H1 (cell line): ENCODE results near the gene TXNDC15. TPM values are rescaled to one million over a fixed set of nuclear protein-coding genes. Genes with fewer than 3 reads are reported as not detected.

Experiments used
- CBX5 ChIP-seq: fragments of 300-800, 300-1000 bp; sonication (generic); IDR thresholded peaks from 2 replicates; pipeline ENCODE4 v1.7.1; 2016; ENCODE audit warnings: antibody characterized with exemption, low read length, low read depth
- CBX8 ChIP-seq: fragments of 300-800, 300-1000 bp; sonication (generic); IDR thresholded peaks from 2 replicates; pipeline ENCODE4 v1.7.1; 2016; ENCODE audit warnings: low read depth, low read length, borderline replicate concordance
- EGR1 ChIP-seq: IDR thresholded peaks from 2 replicates; pipeline ENCODE4 v1.6.1; 2011; ENCODE audit warnings: low read depth, low read length, borderline replicate concordance
- EZH2 ChIP-seq: fragments of 200-600 bp; sonication (generic); IDR thresholded peaks from 2 replicates; pipeline ENCODE4 v1.7.1; 2012; ENCODE audit warnings: low read depth, mild to moderate bottlenecking, moderate library complexity, low read length, inconsistent platforms; ENCODE audit not compliant: severe bottlenecking
- GABPA ChIP-seq: IDR thresholded peaks from 2 replicates; pipeline ENCODE4 v1.6.1; 2011; ENCODE audit warnings: mild to moderate bottlenecking, low read length, moderate library complexity, borderline replicate concordance; ENCODE audit not compliant: insufficient read depth
- HDAC6 ChIP-seq: IDR thresholded peaks from one replicate; pipeline ENCODE4 v1.7.1; 2012; ENCODE audit warnings: low read depth, mild to moderate bottlenecking, inconsistent platforms, low read length, moderate library complexity
- JUND ChIP-seq: IDR thresholded peaks from 2 replicates; pipeline ENCODE4 v1.6.1; 2011; ENCODE audit warnings: mild to moderate bottlenecking, improper control_type of control experiment, low read length
- MAFK ChIP-seq: IDR thresholded peaks from 2 replicates; pipeline ENCODE4 v1.6.1; 2012; ENCODE audit warnings: low read depth, mild to moderate bottlenecking, improper control_type of control experiment, low read length
- NRF1 ChIP-seq: IDR thresholded peaks from 2 replicates; pipeline ENCODE4 v1.6.1; 2011; ENCODE audit warnings: mild to moderate bottlenecking, low read depth, low read length, improper control_type of control experiment
- PHF8 ChIP-seq: fragments of 200-600 bp; sonication (generic); conservative IDR thresholded peaks from 2 replicates; pipeline ENCODE4 v1.7.1; 2012; ENCODE audit warnings: low read depth, mild to moderate bottlenecking, inconsistent platforms, low read length, moderate library complexity
- POLR2A ChIP-seq, 2 experiments: IDR thresholded peaks; 1 replicate in 1 of 2; 2 replicates in 1 of 2; pipeline ENCODE4 v1.6.1; 2011; ENCODE audit warnings: low read depth in 2 of 2, low read length in 2 of 2, mild to moderate bottlenecking in 2 of 2; ENCODE audit errors: control extremely low read depth in 1 of 2
- RBBP5 ChIP-seq: IDR thresholded peaks from 2 replicates; pipeline ENCODE4 v1.7.1; 2012; ENCODE audit warnings: low read depth, mild to moderate bottlenecking, inconsistent platforms, low read length, moderate library complexity, borderline replicate concordance
- RFX5 ChIP-seq: IDR thresholded peaks from 2 replicates; pipeline ENCODE4 v1.6.1; 2011; ENCODE audit warnings: low read depth, low read length, improper control_type of control experiment, borderline replicate concordance
- RXRA ChIP-seq: IDR thresholded peaks from 2 replicates; pipeline ENCODE4 v1.6.1; 2011; ENCODE audit warnings: low read depth, mild to moderate bottlenecking, low read length, moderate library complexity; ENCODE audit not compliant: insufficient read depth
- SIN3A ChIP-seq, 2 experiments: IDR thresholded peaks in 1 of 2; conservative IDR thresholded peaks in 1 of 2; 2 replicates each; pipeline ENCODE4 v1.6.1; 2011 to 2012; ENCODE audit warnings: low read length in 2 of 2, improper control_type of control experiment in 1 of 2, low read depth in 1 of 2, mild to moderate bottlenecking in 1 of 2
- SP2 ChIP-seq: IDR thresholded peaks from 2 replicates; pipeline ENCODE4 v1.6.1; 2012; ENCODE audit warnings: mild to moderate bottlenecking, low read length, inconsistent platforms
- TBP ChIP-seq: IDR thresholded peaks from 2 replicates; pipeline ENCODE4 v1.6.1; 2011; ENCODE audit warnings: low read depth, low read length, improper control_type of control experiment
- polyA plus RNA-seq, 7 experiments: library from polyadenylated mRNA; depleted of rRNA in 3 of 7; stranded (reverse) in 5 of 7; unstranded in 2 of 7; fragments of >200 nt in 5 of 7; fragments of 200-250 nt in 2 of 7; gene quantifications; 1 replicate in 5 of 7; 2 replicates in 1 of 7; 4 replicates in 1 of 7; pipeline versions ENCODE4 v1.2.1 to v1.2.3, GENCODE V29; 2011 to 2013; ENCODE audit warnings: missing spikeins in 2 of 7, mixed read lengths in 2 of 7
- total RNA-seq: library from RNA; stranded (reverse); fragmentation: NEBNext Ultra II Directional; extraction: Animal tissue kit (Norgen Biotek cat#: 25700); gene quantifications from 2 replicates; pipeline ENCODE4 v1.2.1, GENCODE V29; 2021
- TF ChIP-seq, protein P1 (sequence below): IDR thresholded peaks from 2 replicates; pipeline ENCODE4 v1.6.1; 2012; ENCODE audit warnings: inconsistent platforms
- TF ChIP-seq, protein P2 (sequence below), 3 experiments: IDR thresholded peaks; 1 replicate in 2 of 3; 2 replicates in 1 of 3; pipeline versions ENCODE4 v1.5.1 to v1.6.1; 2011; ENCODE audit warnings: low read length in 3 of 3, mild to moderate bottlenecking in 3 of 3, inconsistent platforms in 2 of 3, low read depth in 1 of 3, moderate library complexity in 1 of 3; ENCODE audit not compliant: insufficient read depth in 1 of 3; ENCODE audit errors: control extremely low read depth in 1 of 3
- TF ChIP-seq, protein P3 (sequence below): IDR thresholded peaks from 2 replicates; pipeline ENCODE4 v1.6.1; 2012; ENCODE audit warnings: inconsistent platforms

The TXNDC15 gene
- total and polyA plus RNA-seq, 2 of the 8 experiments (the other 6 are each of a cell fraction or from before 2014, with no cell fraction given), result 20.1 to 30.8 TPM

DNA sequence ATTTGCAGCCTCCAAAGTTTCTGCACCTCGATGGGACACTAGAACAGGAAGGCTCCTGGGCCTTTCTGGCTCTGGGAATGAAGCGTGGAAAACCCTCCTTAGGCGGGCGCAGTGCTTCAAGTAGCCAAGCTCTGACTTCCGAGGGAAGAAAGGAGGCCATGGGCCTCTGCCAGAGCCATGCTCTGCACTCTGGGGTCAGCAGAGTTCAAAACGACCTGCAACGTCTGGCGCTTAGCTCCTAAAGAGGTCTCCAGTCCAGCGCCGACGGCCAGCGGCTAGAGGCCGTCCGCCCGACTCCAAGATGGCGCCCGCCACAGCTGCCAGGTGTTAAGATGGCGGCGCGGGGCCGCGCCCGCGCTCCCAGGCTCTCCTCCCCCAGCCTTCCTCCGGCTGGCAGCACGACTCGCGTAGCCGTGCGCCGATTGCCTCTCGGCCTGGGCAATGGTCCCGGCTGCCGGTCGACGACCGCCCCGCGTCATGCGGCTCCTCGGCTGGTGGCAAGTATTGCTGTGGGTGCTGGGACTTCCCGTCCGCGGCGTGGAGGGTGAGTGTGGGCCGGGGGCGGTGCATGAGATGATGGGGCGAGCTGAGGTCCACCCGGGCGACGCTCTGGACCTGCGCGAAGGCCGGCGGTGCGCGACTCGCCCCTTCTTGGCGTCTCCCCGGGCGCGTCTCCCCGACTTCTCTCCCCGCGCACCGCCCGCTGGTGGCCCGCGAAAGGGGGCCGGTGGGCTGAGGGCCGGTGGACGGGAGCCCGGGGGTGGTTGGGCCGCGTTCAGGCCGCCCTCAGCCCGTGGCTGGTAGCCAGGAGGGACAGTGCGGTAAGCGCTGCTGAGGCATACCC lies at the start of gene TXNDC15 (continued):
- TF ChIP-seq, protein P1, sequence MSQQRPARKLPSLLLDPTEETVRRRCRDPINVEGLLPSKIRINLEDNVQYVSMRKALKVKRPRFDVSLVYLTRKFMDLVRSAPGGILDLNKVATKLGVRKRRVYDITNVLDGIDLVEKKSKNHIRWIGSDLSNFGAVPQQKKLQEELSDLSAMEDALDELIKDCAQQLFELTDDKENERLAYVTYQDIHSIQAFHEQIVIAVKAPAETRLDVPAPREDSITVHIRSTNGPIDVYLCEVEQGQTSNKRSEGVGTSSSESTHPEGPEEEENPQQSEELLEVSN, result peak; percentile 35; the same call in 1 of the 2 replicates
- TF ChIP-seq JUND, result no peak
- no peak for TF ChIP-seq RFX5
- TF ChIP-seq EGR1, result peak; percentile 44; the same call in 1 of the 2 replicates
- peak in 1 of 2 experiments; percentile 47; a peak in 1 of 4 replicates for TF ChIP-seq SIN3A (conservative IDR thresholded peaks at IDR 0.05 in 1 of 2, IDR thresholded peaks at IDR 0.05 in 1 of 2; ENCODE audit: low read depth in 1 of 2, low read length in 2 of 2)
- TF ChIP-seq CBX8, result no peak
- TF ChIP-seq, protein P2, sequence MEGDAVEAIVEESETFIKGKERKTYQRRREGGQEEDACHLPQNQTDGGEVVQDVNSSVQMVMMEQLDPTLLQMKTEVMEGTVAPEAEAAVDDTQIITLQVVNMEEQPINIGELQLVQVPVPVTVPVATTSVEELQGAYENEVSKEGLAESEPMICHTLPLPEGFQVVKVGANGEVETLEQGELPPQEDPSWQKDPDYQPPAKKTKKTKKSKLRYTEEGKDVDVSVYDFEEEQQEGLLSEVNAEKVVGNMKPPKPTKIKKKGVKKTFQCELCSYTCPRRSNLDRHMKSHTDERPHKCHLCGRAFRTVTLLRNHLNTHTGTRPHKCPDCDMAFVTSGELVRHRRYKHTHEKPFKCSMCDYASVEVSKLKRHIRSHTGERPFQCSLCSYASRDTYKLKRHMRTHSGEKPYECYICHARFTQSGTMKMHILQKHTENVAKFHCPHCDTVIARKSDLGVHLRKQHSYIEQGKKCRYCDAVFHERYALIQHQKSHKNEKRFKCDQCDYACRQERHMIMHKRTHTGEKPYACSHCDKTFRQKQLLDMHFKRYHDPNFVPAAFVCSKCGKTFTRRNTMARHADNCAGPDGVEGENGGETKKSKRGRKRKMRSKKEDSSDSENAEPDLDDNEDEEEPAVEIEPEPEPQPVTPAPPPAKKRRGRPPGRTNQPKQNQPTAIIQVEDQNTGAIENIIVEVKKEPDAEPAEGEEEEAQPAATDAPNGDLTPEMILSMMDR (IDR thresholded peaks at IDR 0.05; ENCODE audit: control extremely low read depth in 1 of 3, insufficient read depth in 1 of 3, low read depth in 1 of 3, low read length in 3 of 3), result no peak
- TF ChIP-seq RXRA, result no peak
- TF ChIP-seq TBP, result peak; percentile 90
- no peak for TF ChIP-seq GABPA
- TF ChIP-seq EZH2, result no peak
- no peak for TF ChIP-seq CBX5
- TF ChIP-seq PHF8, result peak; percentile 91
- TF ChIP-seq MAFK, result no peak
- peak; percentile 89; the same call in 1 of the 2 replicates for TF ChIP-seq RBBP5
- no peak for TF ChIP-seq HDAC6
- no peak for TF ChIP-seq NRF1
- TF ChIP-seq POLR2A (IDR thresholded peaks at IDR 0.05; ENCODE audit: control extremely low read depth in 1 of 2, low read depth in 2 of 2, low read length in 2 of 2), result peak in 1 of 2 experiments; percentile 91; a peak in 2 of 3 replicates
- TF ChIP-seq, protein P3, sequence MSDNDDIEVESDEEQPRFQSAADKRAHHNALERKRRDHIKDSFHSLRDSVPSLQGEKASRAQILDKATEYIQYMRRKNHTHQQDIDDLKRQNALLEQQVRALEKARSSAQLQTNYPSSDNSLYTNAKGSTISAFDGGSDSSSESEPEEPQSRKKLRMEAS, result peak; percentile 82
- TF ChIP-seq SP2, result no peak
